HG03565 (cell line): ENCODE data around the gene IPCEF1.
"Not testable (repeated sequence)": the region's sequence is repeated elsewhere in the genome, so short reads cannot be mapped to it uniquely, and the experiment has no call there.

Experiments
- ATAC-seq: cut with Tn5 transposase; IDR thresholded peaks from one replicate; pipeline ENCODE4 v1.9.1; 2021; ENCODE audit warnings: mild to moderate bottlenecking, moderate library complexity; ENCODE audit not compliant: unreplicated experiment

IPCEF1 gene

DNA sequence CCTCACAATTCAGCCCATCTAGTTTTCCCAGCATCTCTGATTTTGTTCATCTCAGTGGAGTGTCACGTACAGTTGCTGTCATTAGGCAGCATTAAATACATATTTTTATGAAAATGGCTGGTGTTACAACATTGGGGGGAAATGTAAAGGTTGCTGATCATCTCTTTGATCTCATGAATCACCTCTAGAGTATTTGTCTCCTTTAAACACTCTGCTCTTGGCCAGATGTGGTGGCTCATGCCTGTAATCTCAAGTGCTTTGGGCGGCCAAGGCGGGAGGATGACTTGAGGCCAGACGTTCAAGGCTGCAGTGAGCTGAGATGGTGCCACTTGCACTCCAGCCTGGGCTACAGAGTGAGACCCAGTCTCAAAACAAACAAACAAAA is 128.1 kb downstream of the IPCEF1 start:
- ATAC-seq = no peak

GRCh38 chr6:154227862-154228520 is 128.6 kb downstream of the IPCEF1 start:
- no peak for ATAC-seq

DNA sequence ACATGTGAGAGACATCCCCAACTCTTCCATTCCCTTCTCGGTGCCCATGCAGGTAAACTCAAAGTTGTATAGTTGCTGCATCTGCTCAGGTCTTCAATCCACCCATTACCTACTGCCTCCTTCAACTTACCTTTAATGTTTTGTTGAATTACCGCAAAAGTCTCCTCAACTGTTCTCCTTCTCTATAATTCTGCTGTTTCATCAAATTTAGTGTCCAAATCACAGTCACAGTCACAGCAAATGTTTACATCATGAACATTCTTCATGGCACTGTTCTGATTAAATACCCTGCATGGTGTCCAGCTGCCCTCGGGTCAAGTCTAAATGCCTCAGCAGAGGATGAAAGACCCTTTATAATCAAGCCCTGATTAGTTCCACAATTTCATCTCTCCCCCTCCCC is 130.1 kb downstream of the IPCEF1 start:
- ATAC-seq = no peak

GRCh38 chr6:154223296-154223695 is 133.3 kb downstream of the IPCEF1 start:
- no peak for ATAC-seq

- ATAC-seq = no peak
Observed at GRCh38 chr6:154222716-154223115, 133.9 kb downstream of the IPCEF1 start.

DNA sequence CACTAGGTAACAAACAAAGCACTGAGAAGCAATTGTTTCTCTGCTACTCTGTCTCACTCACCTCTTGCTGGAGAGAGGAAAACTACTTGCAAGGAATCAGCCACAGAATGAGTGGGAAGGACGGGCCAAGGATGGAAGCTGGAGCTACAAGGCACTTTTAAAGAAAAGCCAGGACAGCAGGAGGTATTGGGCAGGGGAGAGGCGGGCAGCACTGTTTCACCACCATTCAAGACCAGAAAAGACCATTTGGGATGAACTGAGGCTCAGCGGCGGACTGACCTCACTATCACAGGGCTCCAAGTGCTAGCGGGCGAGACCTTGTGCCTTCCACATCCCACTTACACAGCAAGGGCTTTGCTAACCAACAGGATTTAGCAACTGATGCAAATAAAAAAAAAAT is 137.4 kb downstream of the IPCEF1 start:
- no peak for ATAC-seq

DNA sequence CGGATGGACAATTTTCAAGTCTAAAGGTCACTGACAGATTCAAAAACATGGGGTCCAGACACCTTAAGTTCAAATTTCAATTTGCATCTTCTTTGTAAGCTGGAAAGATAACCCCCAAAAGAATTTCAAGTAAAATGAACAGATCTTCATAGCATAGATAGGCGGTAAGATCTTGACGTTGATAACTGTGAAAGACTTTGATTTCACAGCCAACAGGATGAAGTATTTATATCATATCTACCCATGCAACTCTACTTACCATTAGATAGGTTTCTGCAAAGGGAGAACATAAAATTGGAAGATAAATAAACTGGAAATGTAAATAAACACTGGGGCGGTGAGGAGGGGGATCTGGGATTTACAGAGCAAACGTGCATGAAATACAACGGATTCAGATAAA is 137.8 kb downstream of the IPCEF1 start:
- ATAC-seq = no peak

DNA sequence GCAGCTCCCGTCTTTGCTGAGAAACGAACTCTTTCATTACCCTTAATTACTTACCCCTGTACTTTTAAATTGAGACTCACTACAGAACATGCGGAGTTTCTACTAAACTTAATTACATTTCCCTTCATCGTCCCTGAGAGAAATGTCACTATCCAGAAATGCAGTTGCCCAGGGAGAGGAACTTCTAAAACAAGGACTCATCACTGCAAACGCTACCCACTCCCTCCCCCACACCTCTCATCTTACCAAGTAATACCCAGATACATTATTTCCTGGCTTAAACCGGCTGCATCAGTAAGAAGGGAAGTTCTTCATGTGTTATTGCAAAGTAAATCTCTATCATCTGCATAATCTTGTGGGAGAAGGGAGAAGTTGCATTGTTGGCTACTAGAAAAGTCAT is 138.3 kb downstream of the IPCEF1 start:
- ATAC-seq = no peak

- no peak for ATAC-seq
Observed at GRCh38 chr6:154213782-154214181, 142.8 kb downstream of the IPCEF1 start.

- ATAC-seq = no peak
Observed at GRCh38 chr6:154210678-154211077, 145.9 kb downstream of the IPCEF1 start.

DNA sequence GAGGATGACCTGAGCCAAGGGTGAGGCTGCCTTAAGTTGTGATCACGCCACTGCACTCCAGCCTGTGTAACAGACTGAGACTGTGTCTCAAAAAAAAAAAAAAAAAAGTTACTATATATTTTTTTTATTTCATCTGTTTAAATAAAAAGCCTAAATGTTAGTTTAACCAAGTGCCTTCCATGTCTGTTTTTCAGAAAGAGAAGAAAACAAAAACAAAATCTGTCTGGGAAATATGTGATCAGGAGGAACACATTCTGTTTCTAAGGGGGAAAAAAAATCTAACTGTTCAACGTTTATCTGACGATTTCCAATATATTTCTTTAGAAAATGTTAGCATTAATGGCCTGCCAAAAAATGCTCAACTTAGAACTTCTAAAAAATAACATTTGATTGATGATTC is 147.0 kb downstream of the IPCEF1 start:
- ATAC-seq = no peak

GRCh38 chr6:154206996-154207395 is 149.6 kb downstream of the IPCEF1 start:
- no peak for ATAC-seq

DNA sequence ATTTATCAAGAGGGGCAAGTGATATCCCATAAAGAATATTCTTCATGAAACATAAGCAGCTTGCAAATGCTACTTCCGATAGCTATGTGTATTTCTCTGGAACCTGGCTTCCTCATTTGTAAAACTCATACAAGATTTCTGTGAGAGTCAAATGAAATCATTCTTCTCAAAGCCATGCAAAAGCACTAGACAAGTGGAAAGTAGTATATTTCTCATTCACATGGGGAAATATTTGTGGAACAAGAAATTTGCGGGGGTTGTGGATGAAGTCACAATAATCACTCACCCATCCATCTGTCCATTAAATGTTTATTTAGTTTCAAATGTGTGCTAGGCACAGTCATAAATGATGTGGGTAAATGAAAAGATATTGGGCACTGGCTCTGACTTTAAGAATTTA is 150.5 kb downstream of the IPCEF1 start:
- no peak for ATAC-seq

- ATAC-seq = no peak
Observed at GRCh38 chr6:154202958-154203357, 153.6 kb downstream of the IPCEF1 start.

DNA sequence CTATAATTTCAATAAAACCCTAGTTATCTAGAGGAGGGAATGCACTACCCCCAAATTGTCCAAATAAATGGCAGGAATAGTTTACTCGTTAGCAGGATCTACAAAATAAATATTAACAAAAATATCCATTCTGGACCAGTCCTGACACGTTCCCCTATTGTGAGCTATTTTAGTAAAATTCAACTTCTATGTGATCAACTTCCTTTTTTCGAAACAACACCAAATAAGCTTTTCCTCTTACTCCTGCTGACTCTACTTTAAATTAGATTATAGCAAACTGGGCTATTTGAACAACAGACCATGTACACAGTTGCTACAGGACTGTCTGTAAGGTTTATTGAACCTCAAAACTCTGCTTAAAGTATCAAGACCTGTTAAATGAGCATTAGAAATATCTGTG is 154.3 kb downstream of the IPCEF1 start:
- ATAC-seq = no peak

GRCh38 chr6:154201688-154202087 is 154.9 kb downstream of the IPCEF1 start:
- ATAC-seq = not testable (repeated sequence)

DNA sequence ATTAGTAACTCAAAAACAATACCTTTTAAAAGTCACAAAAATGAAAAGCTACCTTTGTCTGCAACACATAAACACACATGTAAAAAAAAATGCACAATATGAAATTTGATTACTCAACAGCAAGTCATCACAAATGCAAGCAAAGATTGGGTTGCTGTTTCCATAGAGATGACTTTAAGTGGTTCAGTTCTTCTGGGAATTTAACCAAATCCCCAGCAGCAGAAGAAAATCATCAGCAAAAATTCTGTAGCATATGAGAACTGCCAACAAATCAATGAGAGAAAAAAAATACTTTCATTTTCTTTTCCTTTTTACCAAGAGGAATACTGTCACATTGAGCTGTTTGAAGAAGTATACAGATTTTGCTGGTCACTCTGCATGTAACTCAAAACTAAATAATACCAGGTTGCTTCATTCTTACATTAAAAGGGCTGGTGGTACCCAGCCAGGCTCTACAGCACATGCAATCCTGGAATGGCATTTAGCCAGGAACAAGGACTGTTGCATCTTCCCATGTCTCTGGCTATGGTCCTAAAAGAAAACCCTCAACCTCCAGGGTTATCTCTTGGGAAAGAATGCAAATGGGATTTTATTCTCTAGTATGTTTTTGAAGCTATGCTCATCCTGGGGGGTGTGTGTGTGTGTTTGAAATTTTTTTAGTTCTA is 159.3 kb downstream of the IPCEF1 start:
- ATAC-seq = no peak

- ATAC-seq = no peak
Observed at GRCh38 chr6:154196333-154196885, 160.2 kb downstream of the IPCEF1 start.

DNA sequence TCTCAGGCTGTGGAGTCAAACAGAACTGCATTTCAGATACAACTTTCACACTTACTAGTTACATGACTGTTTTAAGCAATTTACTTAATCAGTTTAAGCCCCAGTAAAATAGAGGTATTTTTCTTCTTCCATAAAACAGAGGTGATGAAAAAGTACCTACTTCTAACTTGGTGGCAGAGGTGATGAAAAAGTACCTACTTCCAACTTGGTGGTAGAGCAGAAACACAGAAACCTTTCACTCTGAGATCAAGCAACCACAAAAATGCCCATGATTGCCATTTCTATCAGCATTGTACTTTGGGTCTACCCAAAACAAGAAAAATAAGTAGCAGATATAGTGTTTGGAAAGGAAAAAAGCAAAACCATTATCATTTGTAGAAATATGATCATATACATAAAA is 168.9 kb downstream of the IPCEF1 start:
- no peak for ATAC-seq

GRCh38 chr6:154187203-154187602 is 169.4 kb downstream of the IPCEF1 start:
- no peak for ATAC-seq

- no peak for ATAC-seq
Observed at GRCh38 chr6:154179434-154179833, 177.2 kb downstream of the IPCEF1 start.

DNA sequence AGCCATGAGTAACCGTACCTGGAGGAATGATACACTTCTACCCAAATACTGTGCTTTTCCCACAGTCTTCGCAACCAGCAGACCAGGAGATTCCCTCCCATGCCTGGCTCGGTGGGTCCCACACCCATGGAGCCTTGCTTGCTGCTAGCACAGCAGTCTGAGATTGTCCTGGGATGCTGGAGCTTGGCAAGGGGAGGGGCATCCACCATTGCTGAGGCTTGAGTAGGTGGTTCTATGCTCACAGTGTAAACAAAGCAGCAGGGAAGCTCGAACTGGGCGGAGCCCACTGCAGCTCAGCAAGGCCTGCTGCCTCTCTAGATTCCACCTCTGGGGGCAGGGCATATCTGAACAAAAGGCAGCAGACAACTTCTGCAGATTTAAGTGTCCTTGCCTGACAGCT is 184.2 kb downstream of the IPCEF1 start:
- ATAC-seq = not testable (repeated sequence)

DNA sequence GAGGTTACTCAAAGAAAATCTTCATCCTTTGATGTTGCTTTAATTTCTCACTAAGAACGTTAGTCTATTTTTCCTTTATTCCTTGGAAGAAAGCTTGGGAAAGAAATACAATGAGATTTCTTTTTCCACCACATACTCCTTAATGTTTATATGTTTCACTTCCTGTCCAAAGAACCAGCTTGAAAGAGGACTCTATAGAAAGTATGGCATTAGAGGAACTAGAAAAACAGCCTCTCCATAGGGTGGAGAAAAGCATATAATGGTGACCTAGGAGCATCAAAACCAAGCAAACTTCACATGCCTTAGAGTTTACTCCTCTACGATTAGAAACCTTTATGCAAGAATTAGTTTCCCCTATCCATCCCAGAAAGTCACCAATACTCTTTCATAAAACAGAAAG is 186.5 kb downstream of the IPCEF1 start:
- ATAC-seq = no peak
